HG02938 (cell line): ENCODE data around the gene RNU6-9.

Experiments
- ATAC-seq: cut with Tn5 transposase; IDR thresholded peaks from one replicate; pipeline ENCODE4 v1.9.1; 2021; ENCODE audit warnings: mild to moderate bottlenecking, moderate library complexity; ENCODE audit not compliant: unreplicated experiment

RNU6-9 gene

GRCh38 chr19:932648-933552, 39.6 kb downstream of the RNU6-9 start:
- no peak for ATAC-seq

- ATAC-seq, result no peak
These were observed 40.2 kb downstream of the RNU6-9 start for GRCh38 chr19:933553-933882.

- ATAC-seq, result no peak
These were observed 41.0 kb downstream of the RNU6-9 start for GRCh38 chr19:934197-934840.

GRCh38 chr19:934865-935479, 41.7 kb downstream of the RNU6-9 start:
- ATAC-seq, result no peak

GRCh38 chr19:936175-936546, 42.9 kb downstream of the RNU6-9 start:
- ATAC-seq, result no peak

- no peak for ATAC-seq
These were observed 44.0 kb downstream of the RNU6-9 start for GRCh38 chr19:937259-937694.

GRCh38 chr19:938233-938923, 45.1 kb downstream of the RNU6-9 start:
- no peak for ATAC-seq

GRCh38 chr19:939439-939838, 46.2 kb downstream of the RNU6-9 start:
- no peak for ATAC-seq

GRCh38 chr19:939922-940321, 46.6 kb downstream of the RNU6-9 start:
- ATAC-seq, result no peak

GRCh38 chr19:940591-941291, 47.5 kb downstream of the RNU6-9 start:
- ATAC-seq, result no peak

GRCh38 chr19:941292-942132, 48.2 kb downstream of the RNU6-9 start:
- no peak for ATAC-seq

- no peak for ATAC-seq
These were observed 48.9 kb downstream of the RNU6-9 start for GRCh38 chr19:942133-942645.
